ENCODE results near the gene KNDC1.
"Not testable (repeated sequence)": the region's sequence is repeated elsewhere in the genome, so short reads cannot be mapped to it uniquely, and the experiment has no call there.

Gene KNDC1

GRCh38 chr10:133142523-133143199 lies 17.4 kb upstream of the KNDC1 start:
- no peak for DNase-seq (ENCODE audit: low spot score)
- in situ Hi-C loops (cut with MboI; ENCODE audit: low pct_unique_long_range_greater_than_20kb, low sequenced_read_pairs, unreplicated experiment) = no loop called here
- no peak for TF ChIP-seq CTCF (IDR thresholded peaks at IDR 0.05; ENCODE audit: extremely low read depth, insufficient read depth, missing control alignments)

- no peak for TF ChIP-seq CTCF (IDR thresholded peaks at IDR 0.05; ENCODE audit: extremely low read depth, insufficient read depth, missing control alignments)
- no peak for DNase-seq (ENCODE audit: low spot score)
- in situ Hi-C loops (cut with MboI; ENCODE audit: low pct_unique_long_range_greater_than_20kb, low sequenced_read_pairs, unreplicated experiment) = no loop called here
These were observed 16.9 kb upstream of the KNDC1 start for GRCh38 chr10:133143200-133143533.

GRCh38 chr10:133143546-133143945 lies 16.5 kb upstream of the KNDC1 start:
- in situ Hi-C loops (cut with MboI; ENCODE audit: low pct_unique_long_range_greater_than_20kb, low sequenced_read_pairs, unreplicated experiment) = no loop called here
- no peak for TF ChIP-seq CTCF (IDR thresholded peaks at IDR 0.05; ENCODE audit: extremely low read depth, insufficient read depth, missing control alignments)

GRCh38 chr10:133144771-133145170 lies 15.2 kb upstream of the KNDC1 start:
- no peak for DNase-seq (ENCODE audit: low spot score)
- TF ChIP-seq CTCF (IDR thresholded peaks at IDR 0.05; ENCODE audit: extremely low read depth, insufficient read depth, missing control alignments) = no peak
- in situ Hi-C loops (cut with MboI; ENCODE audit: low pct_unique_long_range_greater_than_20kb, low sequenced_read_pairs, unreplicated experiment) = no loop called here

More at GRCh38 chr10:133143546-133143945, 16.5 kb upstream of the KNDC1 start:
- DNase-seq (ENCODE audit: low spot score) = no peak

- no peak for DNase-seq (ENCODE audit: low spot score)
- TF ChIP-seq CTCF (IDR thresholded peaks at IDR 0.05; ENCODE audit: extremely low read depth, insufficient read depth, missing control alignments) = no peak
- in situ Hi-C loops (cut with MboI; ENCODE audit: low pct_unique_long_range_greater_than_20kb, low sequenced_read_pairs, unreplicated experiment) = no loop called here
These were observed 9.8 kb upstream of the KNDC1 start for GRCh38 chr10:133150226-133150625.

- no peak for TF ChIP-seq CTCF (IDR thresholded peaks at IDR 0.05; ENCODE audit: extremely low read depth, insufficient read depth, missing control alignments)
- no peak for DNase-seq (ENCODE audit: low spot score)
- in situ Hi-C loops (cut with MboI; ENCODE audit: low pct_unique_long_range_greater_than_20kb, low sequenced_read_pairs, unreplicated experiment) = no loop called here
These were observed 9.4 kb upstream of the KNDC1 start for GRCh38 chr10:133150656-133151055.

GRCh38 chr10:133151071-133151470 lies 8.9 kb upstream of the KNDC1 start:
- in situ Hi-C loops (cut with MboI; ENCODE audit: low pct_unique_long_range_greater_than_20kb, low sequenced_read_pairs, unreplicated experiment); DNase-seq (ENCODE audit: low spot score): not testable (repeated sequence)
